SU-DHL-6 (cell line): ENCODE results near the gene STRBP.

Experiments
- H2AFZ ChIP-seq: fragments of 200-600 bp; sonication (generic); 2 replicates; pipeline ENCODE4 v1.6.1; 2014; ENCODE audit warnings: low read depth, mild to moderate bottlenecking, moderate library complexity, mixed read lengths, antibody characterized with exemption, low read length; ENCODE audit not compliant: severe bottlenecking
- H3F3A ChIP-seq: fragments of 200-600 bp; shearing (Covaris generic); 2 replicates; pipeline ENCODE4 v1.6.0; 2016; ENCODE audit warnings: antibody characterized with exemption, mild to moderate bottlenecking; ENCODE audit not compliant: insufficient read depth
- H3K27ac ChIP-seq: fragments of 200-600 bp; sonication (generic); 2 replicates; pipeline ENCODE4 v1.5.1; 2016; ENCODE audit warnings: low read depth, mild to moderate bottlenecking, low read length, moderate library complexity, mixed read lengths
- H3K27me3 ChIP-seq: fragments of 200-600 bp; sonication (generic), shearing (Covaris generic); 2 replicates; pipeline ENCODE4 v1.6.0; 2014; ENCODE audit warnings: mild to moderate bottlenecking, low read length
- H3K36me3 ChIP-seq: fragments of 200-600 bp; sonication (generic); 2 replicates; pipeline ENCODE4 v1.6.1; 2014; ENCODE audit warnings: mild to moderate bottlenecking, low read length, mixed read lengths
- H3K4me2 ChIP-seq: fragments of 300-600, 200-600 bp; shearing (Covaris generic), sonication (generic); 2 replicates; pipeline ENCODE4 v1.6.0; 2014; ENCODE audit warnings: low read length, low read depth, mild to moderate bottlenecking; ENCODE audit not compliant: poor library complexity, severe bottlenecking
- H3K4me3 ChIP-seq: fragments of 200-600 bp; sonication (generic); 2 replicates; pipeline ENCODE4 v1.5.1; 2014; ENCODE audit warnings: antibody characterized with exemption, low read length, mild to moderate bottlenecking, mixed read lengths; ENCODE audit not compliant: insufficient read depth, poor library complexity, severe bottlenecking
- H3K79me2 ChIP-seq: fragments of 200-600 bp; sonication (generic); 2 replicates; pipeline ENCODE4 v1.6.1; 2014; ENCODE audit warnings: mild to moderate bottlenecking, low read length, moderate library complexity; ENCODE audit not compliant: insufficient read depth
- H3K9ac ChIP-seq: fragments of 200-600 bp; sonication (generic); 2 replicates; pipeline ENCODE4 v1.7.0; 2014; ENCODE audit warnings: mild to moderate bottlenecking, low read length
- H3K9me2 ChIP-seq: fragments of 200-600 bp; sonication (generic); replicated peaks from 2 replicates; pipeline ENCODE4 v1.6.1; 2014; ENCODE audit warnings: low read length; ENCODE audit not compliant: insufficient read depth
- H3K9me3 ChIP-seq: fragments of 200-600 bp; sonication (generic); 2 replicates; pipeline ENCODE4 v1.6.1; 2014; ENCODE audit warnings: low read length, mixed read lengths; ENCODE audit not compliant: insufficient read depth
- H4K20me1 ChIP-seq: fragments of 200-600 bp; sonication (generic); 2 replicates; pipeline ENCODE4 v1.6.1; 2014; ENCODE audit warnings: low read depth, mild to moderate bottlenecking, antibody characterized with exemption, low read length, moderate library complexity, mixed read lengths
- EZH2phosphoT487 ChIP-seq: fragments of 200-600 bp; sonication (generic), shearing (Covaris generic); conservative IDR thresholded peaks from 2 replicates; pipeline ENCODE4 v1.6.1; 2018; ENCODE audit warnings: mild to moderate bottlenecking, antibody characterized with exemption, low read length, moderate library complexity, mixed read lengths
- TF ChIP-seq, protein P1 (sequence below): fragments of 200-600 bp; sonication (generic); IDR thresholded peaks from one replicate; pipeline ENCODE4 v1.5.1; 2017; ENCODE audit warnings: antibody characterized with exemption, mild to moderate bottlenecking, low read length, moderate library complexity; ENCODE audit not compliant: insufficient read depth, poor library complexity, severe bottlenecking

STRBP gene

DNA sequence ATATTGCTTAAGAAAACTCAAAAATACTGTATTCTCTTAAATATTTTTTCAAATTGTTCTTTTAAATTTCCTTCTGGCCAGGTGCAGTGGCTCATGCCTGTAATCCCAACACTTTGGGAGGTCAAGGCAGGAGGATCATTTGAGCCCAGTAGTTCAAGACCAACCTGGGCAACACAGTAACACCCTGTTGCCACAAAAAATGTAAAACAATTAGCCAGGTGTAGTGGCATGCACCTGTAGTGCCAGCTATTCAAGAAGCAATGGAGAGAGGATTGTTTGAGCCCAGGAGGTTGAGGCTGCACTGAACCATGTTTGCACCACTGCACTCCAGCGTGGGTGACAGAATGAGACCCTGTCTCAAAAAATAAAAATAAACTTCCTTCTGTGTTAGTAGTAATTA is 94.3 kb downstream of the STRBP start:
- Histone ChIP-seq H3K4me2 (peak overlapping the region; percentile 83), H3F3A (peaks cover 73% of the 10 kb centered on the region), H3K4me3 (peak overlapping the region; percentile 27), H3K9me2 (no peaks in the 10 kb centered on the region), H2AFZ (no peak overlapping the region), H3K79me2 (peaks cover 75% of the 10 kb centered on the region), H3K27me3 (no peaks in the 10 kb centered on the region), H3K9me3 (no peaks in the 10 kb centered on the region), H3K9ac (peak overlapping the region; percentile 49), H3K36me3 (peaks cover 29% of the 10 kb centered on the region), H4K20me1 (no peaks in the 10 kb centered on the region), H3K27ac (peak overlapping the region; percentile 98)
- TF ChIP-seq, protein P1, sequence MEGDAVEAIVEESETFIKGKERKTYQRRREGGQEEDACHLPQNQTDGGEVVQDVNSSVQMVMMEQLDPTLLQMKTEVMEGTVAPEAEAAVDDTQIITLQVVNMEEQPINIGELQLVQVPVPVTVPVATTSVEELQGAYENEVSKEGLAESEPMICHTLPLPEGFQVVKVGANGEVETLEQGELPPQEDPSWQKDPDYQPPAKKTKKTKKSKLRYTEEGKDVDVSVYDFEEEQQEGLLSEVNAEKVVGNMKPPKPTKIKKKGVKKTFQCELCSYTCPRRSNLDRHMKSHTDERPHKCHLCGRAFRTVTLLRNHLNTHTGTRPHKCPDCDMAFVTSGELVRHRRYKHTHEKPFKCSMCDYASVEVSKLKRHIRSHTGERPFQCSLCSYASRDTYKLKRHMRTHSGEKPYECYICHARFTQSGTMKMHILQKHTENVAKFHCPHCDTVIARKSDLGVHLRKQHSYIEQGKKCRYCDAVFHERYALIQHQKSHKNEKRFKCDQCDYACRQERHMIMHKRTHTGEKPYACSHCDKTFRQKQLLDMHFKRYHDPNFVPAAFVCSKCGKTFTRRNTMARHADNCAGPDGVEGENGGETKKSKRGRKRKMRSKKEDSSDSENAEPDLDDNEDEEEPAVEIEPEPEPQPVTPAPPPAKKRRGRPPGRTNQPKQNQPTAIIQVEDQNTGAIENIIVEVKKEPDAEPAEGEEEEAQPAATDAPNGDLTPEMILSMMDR, result no peak
- TF ChIP-seq EZH2phosphoT487, result no peak

DNA sequence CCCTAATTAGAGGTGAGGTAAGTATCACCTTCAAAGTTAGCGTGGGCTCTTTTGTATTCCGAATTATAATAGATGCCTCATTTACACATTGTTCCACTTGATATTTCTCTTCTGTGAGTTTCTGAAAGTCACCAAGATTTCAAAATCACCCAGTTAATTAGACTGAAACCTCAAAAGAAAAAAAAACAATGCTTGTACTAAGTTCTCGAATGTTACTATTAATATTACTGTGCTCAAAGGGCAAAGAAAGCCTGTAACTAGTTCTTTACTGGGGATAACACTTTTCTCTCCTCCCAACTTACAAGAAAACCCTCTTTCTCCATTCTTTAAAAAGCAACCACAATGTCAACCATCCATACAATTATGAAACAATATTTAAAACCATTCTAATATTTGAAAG is 98.5 kb downstream of the STRBP start:
- Histone ChIP-seq H3K27ac (peak overlapping the region; percentile 98), H3K9me3 (no peaks in the 10 kb centered on the region), H2AFZ (no peak overlapping the region), H3K4me2 (peak overlapping the region; percentile 77), H3K36me3 (peaks cover 25% of the 10 kb centered on the region), H3K4me3 (peak overlapping the region; percentile 14), H3F3A (peaks cover 46% of the 10 kb centered on the region), H3K9ac (no peak overlapping the region), H4K20me1 (no peaks in the 10 kb centered on the region), H3K9me2 (no peaks in the 10 kb centered on the region), H3K79me2 (peaks cover 76% of the 10 kb centered on the region), H3K27me3 (no peaks in the 10 kb centered on the region)
- no peak for TF ChIP-seq EZH2phosphoT487
- TF ChIP-seq, protein P1, result no peak

- TF ChIP-seq, protein P1, result no peak
- no peak for TF ChIP-seq EZH2phosphoT487
- no peak overlapping the region for H2AFZ ChIP-seq
Observed at GRCh38 chr9:123168586-123168985, 99.8 kb downstream of the STRBP start.

DNA sequence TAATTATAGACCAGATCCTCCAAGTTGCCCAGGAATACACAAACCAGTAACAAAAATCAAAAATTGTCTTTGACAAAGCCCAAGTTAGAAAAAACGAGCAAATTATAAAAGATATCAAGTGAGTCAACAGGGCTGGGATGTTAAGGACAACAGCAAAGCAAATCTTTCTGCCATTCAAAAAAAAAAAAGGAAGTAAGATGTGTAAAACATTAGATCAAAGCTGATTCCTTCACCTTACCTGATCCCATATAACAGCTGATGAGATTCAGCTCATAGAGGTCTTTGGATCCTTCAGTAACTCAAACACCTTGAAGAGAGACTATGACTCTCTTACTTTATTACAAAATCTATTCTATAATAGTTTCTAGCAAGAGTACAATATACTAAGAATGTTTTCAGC is 100.9 kb downstream of the STRBP start:
- peak overlapping the region; percentile 98 for H3K27ac ChIP-seq

More at GRCh38 chr9:123168586-123168985, 99.8 kb downstream of the STRBP start:
- Histone ChIP-seq H3K79me2 (peaks cover 75% of the 10 kb centered on the region), H4K20me1 (no peaks in the 10 kb centered on the region), H3K4me2 (peak overlapping the region; percentile 77), H3K27me3 (no peaks in the 10 kb centered on the region), H3K9me3 (no peaks in the 10 kb centered on the region), H3K27ac (peak overlapping the region; percentile 98), H3K4me3 (no peak overlapping the region), H3K9ac (peak overlapping the region; percentile 16), H3F3A (peaks cover 36% of the 10 kb centered on the region), H3K36me3 (peaks cover 22% of the 10 kb centered on the region), H3K9me2 (no peaks in the 10 kb centered on the region)

More for the DNA sequence above, 100.9 kb downstream of the STRBP start:
- H3K9me3 ChIP-seq, result no peaks in the 10 kb centered on the region
- TF ChIP-seq EZH2phosphoT487, result no peak
- TF ChIP-seq, protein P1, result no peak
- H3K9ac ChIP-seq, result peak overlapping the region; percentile 16
- H3F3A ChIP-seq, result peaks cover 29% of the 10 kb centered on the region
- no peaks in the 10 kb centered on the region for H3K9me2 ChIP-seq
- H3K4me3 ChIP-seq, result peak overlapping the region; percentile 1
- no peak overlapping the region for H2AFZ ChIP-seq
- peaks cover 73% of the 10 kb centered on the region for H3K79me2 ChIP-seq
- no peaks in the 10 kb centered on the region for H3K27me3 ChIP-seq
- H4K20me1 ChIP-seq, result no peaks in the 10 kb centered on the region
- peak overlapping the region; percentile 77 for H3K4me2 ChIP-seq
- H3K36me3 ChIP-seq, result peaks cover 12% of the 10 kb centered on the region
